ENCODE results near the gene CTNNA2.

Gene CTNNA2

DNA sequence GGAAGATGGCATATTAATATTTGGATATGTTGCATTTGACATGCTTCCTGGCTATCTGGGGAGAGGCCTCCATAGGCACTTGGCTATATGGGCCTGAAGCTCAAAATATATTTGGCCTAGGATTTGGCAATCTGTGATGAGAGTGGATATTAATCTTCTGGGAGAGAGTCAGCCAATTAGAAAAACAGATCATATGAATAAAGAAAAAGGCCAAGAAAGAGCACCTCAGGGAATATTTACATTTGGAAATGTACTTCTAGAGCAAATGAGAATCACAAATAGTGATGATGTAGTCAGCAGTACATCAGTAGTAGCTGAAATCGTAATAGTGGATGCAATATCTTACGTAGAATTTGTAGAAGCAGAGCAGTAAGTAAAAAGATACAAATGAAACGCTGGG, 277.0 kb downstream of the CTNNA2 start:
- no peak for DNase-seq (ENCODE audit: low read depth)

DNA sequence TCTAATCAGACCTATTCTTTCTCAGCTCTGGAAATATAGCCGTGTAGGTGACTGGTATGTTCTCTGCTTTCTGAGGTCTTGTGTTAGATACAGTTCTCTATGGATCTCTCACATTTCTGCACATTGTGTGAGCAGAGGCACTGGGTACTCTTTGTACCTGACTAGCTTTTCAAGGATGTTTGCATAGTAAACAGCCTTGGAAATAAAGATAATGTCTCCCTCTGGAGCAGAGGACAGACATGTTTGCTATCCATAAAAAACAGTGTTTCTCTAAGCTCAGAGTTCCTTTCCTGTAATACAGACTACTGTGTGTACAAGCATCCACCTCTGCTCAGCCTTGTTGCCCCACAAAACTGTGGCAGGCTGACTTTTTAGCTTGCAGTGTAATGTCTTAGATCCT, 279.2 kb downstream of the CTNNA2 start:
- DNase-seq (ENCODE audit: low read depth) = no peak

DNA sequence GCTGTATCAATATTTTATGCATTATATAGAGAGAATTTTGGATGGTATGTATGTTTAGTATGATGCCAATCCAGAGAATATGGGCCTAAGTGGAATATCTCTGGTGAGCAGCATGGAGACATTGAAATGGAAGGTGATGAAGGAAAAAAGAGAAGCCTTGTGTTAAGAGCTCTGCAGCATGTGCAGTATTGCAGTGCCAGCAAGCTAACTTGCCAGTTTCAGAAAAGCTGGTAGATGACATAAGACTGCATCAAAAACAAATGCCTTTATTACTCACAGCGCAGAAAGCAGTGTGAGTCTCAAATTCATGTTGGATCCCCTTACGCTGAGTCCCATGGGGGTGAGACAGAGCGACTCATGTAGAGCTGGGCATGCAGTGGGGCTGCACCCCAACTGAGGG, 280.2 kb downstream of the CTNNA2 start:
- no peak for DNase-seq (ENCODE audit: low read depth)

DNA sequence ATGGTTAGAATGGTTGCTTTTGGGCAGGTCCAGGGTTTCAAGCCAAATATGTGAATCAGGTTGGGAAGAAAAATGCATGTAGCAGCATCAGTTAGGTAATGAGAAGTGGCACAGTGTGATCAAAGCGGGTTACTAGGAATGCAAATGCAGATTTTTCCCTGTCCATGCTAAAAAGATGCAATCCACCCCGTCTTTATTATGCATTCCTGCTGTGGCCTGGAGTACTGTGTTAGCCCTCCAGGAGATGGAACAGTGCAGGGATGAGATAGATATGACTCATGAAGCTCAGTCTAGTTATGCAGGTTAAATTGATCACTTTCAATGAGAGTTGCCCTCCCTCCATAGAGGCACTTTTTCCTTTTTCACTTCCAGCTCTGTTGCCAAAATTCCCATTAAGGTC, 283.8 kb downstream of the CTNNA2 start:
- no peak for DNase-seq (ENCODE audit: low read depth)

GRCh38 chr2:79798776-79799175, 285.9 kb downstream of the CTNNA2 start:
- no peak for DNase-seq (ENCODE audit: low read depth)

DNA sequence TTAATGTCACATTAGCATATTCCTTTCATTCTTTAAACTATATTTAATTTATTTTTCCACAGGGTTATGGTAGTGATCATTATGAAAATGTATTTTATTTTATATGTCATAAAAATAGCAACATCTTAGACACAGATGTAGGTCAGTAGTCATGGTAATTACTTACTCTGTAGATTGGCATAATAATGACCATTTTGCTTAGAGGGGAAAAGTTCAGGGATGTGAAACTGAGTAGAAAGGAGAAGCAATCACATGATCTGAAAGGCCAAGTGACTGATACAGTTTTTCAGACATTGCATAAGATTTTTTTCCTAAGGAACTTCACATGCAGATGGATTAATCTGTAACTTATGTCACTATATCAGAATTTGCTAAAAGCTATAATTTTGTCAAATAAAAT, 286.9 kb downstream of the CTNNA2 start:
- no peak for DNase-seq (ENCODE audit: low read depth)

DNA sequence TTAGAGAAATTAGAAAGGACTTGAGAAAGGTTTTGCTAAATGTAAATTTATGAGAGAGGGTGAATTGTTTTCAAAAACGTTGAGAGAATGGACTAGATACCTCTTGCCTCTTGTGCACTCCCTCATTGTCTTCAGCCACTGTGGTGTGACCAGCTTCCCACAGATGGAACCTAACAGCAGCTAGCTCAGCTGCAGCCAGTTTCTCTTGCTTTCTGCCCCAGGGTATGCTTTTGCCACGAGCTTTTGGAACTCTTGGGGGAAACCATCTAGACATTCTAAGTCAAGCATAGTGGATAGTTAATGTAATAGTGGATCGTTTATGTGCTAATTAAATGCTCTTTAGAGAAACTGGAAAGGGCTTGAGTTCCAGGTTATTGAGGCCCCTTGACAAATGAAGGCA, 288.2 kb downstream of the CTNNA2 start:
- DNase-seq (ENCODE audit: low read depth) = no peak

- DNase-seq (ENCODE audit: low read depth) = no peak
Measured at GRCh38 chr2:79817288-79817687, 304.4 kb downstream of the CTNNA2 start.

GRCh38 chr2:79820281-79820680, 307.4 kb downstream of the CTNNA2 start:
- DNase-seq (ENCODE audit: low read depth) = no peak

GRCh38 chr2:79822136-79822535, 309.3 kb downstream of the CTNNA2 start:
- DNase-seq (ENCODE audit: low read depth) = no peak

- DNase-seq (ENCODE audit: low read depth) = no peak
Measured at GRCh38 chr2:79824086-79824786, 311.4 kb downstream of the CTNNA2 start.

- DNase-seq (ENCODE audit: low read depth) = no peak
Measured at GRCh38 chr2:79827881-79828280, 315.0 kb downstream of the CTNNA2 start.

GRCh38 chr2:79830501-79830900, 317.6 kb downstream of the CTNNA2 start:
- DNase-seq (ENCODE audit: low read depth) = no peak

DNA sequence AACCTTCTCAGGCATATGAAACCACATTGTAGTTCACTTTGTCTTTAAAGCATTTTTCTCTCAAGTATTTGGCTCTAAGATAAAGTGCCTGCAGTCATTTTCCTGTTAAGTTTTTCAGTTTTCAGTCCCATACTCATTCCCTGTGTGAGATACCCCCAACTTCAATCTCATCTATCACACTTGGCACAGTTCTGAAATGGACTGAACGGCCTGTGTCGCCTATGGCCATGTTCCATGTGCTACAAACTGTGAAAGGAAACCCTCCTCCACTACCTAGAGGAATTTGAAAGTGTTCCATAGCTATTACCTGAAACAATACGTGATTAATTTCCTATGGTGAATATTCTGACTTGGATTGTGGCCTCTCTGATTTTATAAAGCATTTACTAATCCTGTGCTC, 319.1 kb downstream of the CTNNA2 start:
- no peak for DNase-seq (ENCODE audit: low read depth)

- DNase-seq (ENCODE audit: low read depth) = no peak
Measured at GRCh38 chr2:79832511-79833234, 319.8 kb downstream of the CTNNA2 start.

- DNase-seq (ENCODE audit: low read depth) = no peak
Measured at GRCh38 chr2:79833235-79833878, 320.5 kb downstream of the CTNNA2 start.

DNA sequence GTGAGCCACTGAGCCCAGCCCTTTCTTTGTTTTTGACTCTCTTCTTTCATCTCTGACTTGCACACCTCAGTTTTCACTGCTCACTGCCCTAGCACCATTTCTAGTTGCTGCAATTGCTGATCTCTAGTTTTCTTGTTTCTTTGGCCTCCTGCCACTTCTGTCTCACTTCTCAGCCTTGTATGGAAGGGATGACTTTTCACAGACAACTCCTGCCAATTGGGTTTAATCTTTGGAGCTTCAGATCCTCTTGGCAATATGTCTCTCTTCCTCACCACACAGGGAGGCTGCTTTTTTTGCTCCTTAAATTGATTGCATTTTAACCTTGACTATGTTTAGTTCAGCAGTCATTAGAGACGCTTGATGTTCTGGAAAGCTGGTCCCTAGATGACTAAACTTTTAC, 323.1 kb downstream of the CTNNA2 start:
- DNase-seq (ENCODE audit: low read depth) = no peak

- no peak for DNase-seq (ENCODE audit: low read depth)
Measured at GRCh38 chr2:79844011-79844410, 331.2 kb downstream of the CTNNA2 start.

DNA sequence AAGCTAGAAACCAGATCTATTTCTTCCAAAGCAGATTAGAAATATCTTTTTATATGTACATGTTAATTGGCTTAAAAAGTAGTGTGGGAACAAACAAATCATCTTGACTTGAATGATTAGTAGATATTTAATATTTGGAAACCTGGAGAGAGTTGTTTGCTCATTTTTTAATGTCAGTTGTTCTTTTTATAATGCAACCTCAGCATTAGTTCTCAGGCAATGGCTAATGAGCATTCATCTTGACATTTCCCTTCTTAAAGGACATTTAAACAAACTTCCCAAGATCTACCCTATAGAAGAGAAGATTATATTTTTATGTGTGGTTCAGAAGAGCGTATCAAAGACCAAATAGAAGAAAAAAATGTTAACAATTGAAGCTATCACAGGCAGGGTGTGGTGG, 334.0 kb downstream of the CTNNA2 start:
- no peak for DNase-seq (ENCODE audit: low read depth)

GRCh38 chr2:79849241-79849640, 336.4 kb downstream of the CTNNA2 start:
- no peak for DNase-seq (ENCODE audit: low read depth)

DNA sequence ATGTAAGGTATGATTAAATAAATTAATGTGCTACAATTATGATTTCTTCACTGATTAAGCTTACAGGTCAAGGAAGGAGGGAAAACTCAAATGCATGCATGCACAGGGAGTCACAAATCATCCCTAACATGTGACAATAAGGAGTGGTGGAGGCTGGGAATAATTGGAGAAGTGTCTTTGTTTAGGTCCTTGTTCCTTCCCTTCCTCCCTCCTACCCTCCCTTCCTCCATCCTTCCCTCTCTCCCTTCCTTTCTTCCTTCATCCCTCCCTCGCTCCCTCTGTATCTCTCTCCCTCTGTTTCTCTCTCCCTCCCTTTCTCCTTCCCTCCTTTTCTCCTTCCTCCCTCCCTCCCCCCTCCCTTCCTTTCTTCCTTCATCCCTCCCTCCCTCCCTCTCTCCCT, 337.1 kb downstream of the CTNNA2 start:
- no peak for DNase-seq (ENCODE audit: low read depth)

GRCh38 chr2:79850912-79851311, 338.1 kb downstream of the CTNNA2 start:
- no peak for DNase-seq (ENCODE audit: low read depth)

GRCh38 chr2:79855264-79856006, 342.6 kb downstream of the CTNNA2 start:
- DNase-seq (ENCODE audit: low read depth) = no peak

All from stimulated activated CD8-positive, alpha-beta memory T cell treated with anti-CD3 and anti-CD28 coated beads, Interleukin-15, amount 100 ng/mL, for 1 hour (primary cell).